UCSD-AML1 (cell line): Measurements from ENCODE around the gene TMEM168.
A peak's percentile ranks its signal among the peaks of the same experiment; 100 is the strongest.
"Not testable (repeated sequence)": the region's sequence is repeated elsewhere in the genome, so short reads cannot be mapped to it uniquely, and the experiment has no call there.

Experiments used
- DNase-seq: peaks from one replicate; lab custom pipeline; 2025; ENCODE audit not compliant: unreplicated experiment; lab: John Stamatoyannopoulos, UW

TMEM168 gene, protein sequence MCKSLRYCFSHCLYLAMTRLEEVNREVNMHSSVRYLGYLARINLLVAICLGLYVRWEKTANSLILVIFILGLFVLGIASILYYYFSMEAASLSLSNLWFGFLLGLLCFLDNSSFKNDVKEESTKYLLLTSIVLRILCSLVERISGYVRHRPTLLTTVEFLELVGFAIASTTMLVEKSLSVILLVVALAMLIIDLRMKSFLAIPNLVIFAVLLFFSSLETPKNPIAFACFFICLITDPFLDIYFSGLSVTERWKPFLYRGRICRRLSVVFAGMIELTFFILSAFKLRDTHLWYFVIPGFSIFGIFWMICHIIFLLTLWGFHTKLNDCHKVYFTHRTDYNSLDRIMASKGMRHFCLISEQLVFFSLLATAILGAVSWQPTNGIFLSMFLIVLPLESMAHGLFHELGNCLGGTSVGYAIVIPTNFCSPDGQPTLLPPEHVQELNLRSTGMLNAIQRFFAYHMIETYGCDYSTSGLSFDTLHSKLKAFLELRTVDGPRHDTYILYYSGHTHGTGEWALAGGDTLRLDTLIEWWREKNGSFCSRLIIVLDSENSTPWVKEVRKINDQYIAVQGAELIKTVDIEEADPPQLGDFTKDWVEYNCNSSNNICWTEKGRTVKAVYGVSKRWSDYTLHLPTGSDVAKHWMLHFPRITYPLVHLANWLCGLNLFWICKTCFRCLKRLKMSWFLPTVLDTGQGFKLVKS

DNA sequence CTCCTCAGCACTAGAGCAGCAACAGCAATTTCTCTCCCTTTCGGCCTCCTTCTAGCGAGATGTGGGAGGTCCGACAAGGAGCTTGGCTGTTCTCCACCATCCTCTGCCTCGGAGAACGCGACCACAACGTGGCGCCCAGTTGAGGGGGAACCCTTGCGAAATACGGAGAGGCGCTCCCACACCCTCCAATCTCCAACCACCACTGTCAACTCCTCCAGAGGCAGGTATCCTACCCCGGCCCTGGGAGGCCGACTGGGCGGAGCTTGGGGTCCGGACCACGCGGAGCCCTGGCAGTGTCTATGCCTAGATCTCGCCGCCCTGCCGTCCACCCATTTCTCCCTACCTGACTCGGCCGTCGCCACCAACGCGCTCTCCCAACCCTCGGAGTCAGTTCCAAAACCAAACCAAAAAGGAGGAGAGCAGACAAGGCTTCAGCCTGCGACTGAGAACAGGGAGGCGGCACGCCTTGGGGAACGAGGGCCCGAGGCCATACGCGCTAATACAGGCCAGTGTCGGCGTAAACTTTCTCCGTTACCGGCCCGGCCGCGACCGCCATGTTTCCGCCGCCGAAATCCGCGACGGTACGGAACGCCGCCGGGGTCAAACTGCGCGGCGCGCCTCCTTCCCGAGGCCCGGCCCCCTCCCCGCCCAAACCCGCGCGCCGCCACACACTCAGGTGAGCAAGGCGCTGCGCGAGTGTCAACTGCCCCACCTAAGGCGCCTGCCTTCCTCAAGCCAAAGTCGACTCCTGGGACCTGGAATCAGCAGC lies at the start of gene TMEM168:
Gene TMEM168 (minus strand): TSS at position 577 of the 769 bp plus-strand sequence. CDS start 5,568 bp downstream, outside the sequence.
- peak; percentile 72 for DNase-seq

DNA sequence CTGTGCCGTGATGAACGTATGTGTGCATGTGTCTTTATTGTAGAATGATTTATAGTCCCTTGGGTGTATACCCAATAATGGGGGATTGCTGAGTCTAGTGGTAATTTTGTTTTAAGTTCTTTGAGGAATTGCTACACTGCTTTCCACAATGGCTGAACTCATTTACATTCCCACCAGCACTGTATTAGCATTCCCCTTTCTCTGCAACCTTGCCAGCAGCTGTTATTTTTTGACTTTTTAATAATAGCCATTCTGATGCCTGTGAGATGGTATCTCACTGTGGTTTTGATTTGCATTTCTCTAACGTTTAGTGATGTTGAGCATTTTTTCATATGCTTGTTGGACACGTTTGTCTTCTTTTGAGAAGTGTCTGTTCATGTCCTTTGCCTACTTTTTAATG lies 45.7 kb upstream of the TMEM168 start:
- not testable (repeated sequence) for DNase-seq

DNA sequence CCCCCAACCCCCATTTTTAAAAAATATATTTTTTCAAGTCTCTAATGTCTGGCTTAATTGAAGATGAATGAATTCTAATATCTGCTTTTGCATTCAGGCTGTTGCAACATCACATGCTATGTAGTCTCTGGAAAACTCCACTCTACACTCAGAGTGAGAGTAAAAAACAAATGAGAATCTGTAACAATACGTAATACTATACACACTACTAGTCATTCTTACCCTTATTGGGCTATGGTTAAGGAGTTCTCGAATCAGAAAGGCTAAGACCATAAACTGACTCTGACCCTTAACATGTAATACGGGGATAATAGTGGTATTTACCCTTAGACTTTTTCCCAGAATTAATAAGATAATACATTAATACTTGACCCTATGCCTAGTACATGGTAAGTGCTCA lies 42.9 kb upstream of the TMEM168 start:
- DNase-seq = no peak

DNA sequence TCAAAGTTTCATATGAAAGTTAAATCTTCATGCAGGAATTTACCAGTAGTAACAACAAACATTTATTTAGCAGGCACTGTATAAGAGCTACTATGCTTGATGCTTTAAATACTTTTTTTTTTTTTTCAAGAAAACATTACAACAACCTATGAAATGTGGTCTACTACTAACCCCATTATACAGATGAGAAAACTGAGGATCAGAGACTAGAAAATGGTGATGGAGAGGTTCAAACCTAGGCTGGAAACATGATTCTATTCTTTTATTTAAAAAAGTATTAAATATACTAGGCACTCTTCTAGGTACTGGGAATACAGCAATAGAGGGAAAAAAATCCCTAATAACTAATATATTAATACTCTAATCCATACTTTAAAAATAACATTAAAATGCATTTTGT lies 40.6 kb upstream of the TMEM168 start:
- DNase-seq = no peak

DNA sequence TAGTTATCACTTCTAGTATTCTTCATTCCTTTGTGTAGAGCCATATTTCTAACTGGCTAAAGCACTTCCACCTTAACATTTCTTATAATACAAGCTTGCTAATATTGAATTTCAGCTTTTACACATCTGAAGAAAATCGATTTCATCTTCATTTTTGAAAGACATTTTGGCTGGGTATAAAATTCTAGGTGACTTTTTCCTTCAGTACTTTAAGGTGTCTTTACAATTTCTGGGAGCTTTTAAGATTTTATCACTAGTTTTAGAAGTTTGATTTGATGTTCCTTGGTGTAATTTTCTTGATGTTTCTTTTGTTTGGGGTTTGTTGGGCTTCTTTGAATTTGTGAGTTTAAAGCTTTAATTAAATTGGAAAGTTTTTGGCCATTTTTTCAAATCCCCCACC lies 38.5 kb upstream of the TMEM168 start:
- no peak for DNase-seq

DNA sequence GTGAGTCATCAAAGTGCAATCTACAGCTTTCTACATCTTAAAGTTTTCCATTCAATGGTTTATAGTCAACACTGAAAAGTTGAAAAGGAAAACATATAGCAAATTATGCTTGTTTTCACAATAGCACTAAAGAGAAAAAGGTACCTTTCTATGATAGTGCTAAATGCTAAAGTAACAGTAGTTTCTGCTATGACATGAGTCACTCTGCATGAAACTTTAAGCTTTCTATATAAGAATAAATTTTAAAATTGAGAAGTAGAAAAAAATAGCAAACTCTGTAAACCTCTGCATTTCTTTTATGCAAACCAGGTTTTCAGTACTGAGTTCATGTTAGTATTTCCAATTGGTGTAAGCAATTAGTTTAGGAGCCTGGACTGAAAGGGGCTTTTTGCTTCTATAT lies 31.2 kb upstream of the TMEM168 start:
- no peak for DNase-seq

DNA sequence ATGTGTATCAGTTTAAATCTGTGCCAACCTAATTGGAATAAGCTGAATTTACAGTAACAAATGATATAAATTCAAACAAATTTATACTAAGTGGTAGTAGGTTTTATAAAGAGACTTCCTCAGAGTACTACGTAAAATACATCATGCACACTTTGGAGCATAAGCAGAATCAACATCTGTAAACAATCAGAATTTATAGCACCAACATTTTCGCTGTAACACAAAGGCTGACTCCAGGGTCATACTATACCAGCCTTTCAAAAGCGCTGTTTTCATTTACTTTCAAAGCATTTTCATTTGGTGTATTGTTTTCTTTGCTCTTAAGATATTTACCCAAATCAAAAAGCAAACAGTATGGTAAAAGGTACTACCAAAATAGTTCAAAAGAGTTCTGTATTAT lies 29.3 kb upstream of the TMEM168 start:
- no peak for DNase-seq

DNA sequence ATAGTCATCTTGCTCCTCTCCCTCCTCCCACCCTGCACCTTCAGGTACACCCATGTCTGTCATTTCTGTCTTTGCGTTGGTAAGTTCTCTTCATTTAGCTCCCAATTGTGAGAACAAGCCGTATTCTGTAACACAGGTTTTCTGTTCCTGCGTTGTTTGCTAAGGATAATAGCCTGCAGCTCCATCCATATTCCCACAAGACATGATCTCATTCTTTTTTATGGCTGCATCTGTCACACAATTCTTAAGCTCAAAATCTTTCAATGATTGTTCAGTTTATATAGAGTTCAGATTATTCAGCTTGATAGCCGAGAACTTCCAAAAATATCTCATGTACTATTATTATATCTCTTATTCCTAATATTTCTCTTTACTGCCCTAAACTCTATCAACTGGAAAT lies 16.0 kb upstream of the TMEM168 start:
- no peak for DNase-seq

DNA sequence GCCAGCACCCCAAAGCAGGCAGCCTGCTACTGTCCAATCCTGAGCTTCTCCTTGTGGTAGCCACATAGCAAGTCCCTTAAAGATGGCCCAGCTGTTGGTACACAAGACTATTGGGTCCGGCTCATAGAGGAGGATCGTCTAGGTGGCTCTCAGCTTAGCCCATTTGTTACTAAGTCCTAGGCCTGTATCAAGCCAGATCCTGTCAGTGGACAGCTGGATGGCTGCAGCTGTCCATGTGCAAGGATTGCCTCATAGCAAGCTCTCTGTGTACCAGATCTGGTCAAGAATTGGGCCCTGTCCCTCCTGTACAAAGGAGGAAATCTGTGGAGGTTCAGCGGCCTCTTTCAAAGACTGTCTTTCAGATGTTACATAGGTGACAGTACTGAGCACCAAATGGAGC lies 12.2 kb upstream of the TMEM168 start:
- no peak for DNase-seq

DNA sequence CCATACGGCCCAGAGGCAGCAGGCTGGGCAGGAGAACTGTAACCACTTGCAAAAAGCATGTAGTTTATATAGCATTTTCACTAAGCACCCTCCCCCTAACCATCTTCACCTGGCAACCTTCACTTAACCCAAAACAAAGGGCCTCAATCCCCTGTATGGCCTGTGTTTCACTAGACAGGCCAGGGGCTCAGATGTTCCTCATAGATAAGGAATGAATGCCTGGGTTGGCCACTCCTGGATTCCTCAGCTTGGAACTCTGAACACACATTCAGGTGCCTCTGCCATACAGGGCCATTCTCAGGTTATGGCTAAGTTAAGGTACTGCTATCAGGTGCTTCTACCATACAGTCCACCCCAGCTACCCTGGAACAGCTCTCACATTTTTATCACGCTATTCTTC lies 10.3 kb upstream of the TMEM168 start:
- no peak for DNase-seq

DNA sequence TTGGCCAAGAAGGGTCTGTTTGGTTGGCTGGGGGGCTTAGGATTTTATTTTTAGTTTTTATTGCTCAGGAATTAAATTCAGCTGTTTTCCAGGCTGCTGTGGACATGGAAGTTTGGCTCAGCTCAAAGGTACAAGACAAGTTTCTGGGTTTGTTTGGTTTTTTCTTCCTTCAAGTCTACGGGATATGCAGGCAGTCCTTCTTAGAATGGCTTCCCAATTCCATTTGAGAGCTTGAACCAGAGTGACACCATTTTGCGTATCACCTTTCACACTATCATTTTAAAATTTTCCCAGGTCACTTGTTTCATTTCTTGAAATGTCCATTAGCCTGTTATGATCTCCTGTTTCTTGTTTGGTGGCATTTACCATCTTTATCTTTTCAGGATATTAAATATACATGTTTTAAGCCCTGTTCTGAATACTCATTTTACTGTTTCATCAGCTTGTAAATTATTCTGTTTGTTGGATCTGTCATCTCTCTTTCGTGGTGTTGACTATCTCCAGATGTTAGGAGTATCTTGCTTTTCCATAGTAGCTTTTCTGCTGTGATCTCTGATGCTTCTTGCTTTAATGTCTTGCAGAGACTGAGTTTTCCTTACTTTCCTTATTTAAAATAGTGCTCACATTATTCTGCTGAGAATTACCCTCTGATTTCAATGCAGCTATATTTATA lies 9.4 kb upstream of the TMEM168 start:
- no peak for DNase-seq

DNA sequence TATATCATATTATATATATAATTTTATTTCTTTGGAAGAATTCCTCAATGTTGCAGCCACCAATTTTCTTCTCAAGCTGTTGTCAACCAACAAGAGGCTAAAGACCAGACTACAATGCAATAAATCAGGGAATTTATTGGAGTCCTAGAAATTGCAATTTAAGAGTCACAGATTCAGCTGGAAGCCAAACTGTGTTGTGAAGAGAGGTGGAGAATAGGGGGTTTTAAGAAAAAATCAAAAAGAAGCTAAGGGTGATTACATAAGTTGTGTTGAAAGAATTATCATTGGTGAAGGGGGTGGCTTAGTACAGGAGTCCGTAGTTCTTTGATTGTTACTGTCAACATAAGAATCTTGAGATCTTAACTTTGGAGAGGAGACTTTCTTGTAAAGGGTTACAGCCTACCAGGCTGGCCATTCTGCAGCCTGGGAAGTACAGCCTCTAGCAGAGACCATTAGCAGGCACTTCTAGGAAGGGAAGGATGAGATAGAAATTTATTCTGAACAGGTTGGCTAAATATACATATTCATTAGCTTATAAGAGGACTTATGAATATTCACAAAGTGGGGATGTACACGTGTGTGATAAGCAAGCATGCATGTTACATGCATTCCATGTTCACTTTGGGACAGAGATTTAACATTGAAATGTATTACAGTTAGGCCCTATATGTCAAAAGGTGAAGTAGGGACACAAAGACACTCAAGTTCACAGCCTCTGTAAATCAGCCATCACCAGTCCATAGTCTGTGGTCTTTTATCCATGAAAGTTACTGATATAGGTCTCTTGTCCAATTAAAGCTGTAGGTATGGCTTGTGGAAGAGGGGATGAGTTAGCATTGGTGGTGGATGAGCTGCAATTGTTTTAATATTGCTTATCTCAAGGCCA lies 8.3 kb upstream of the TMEM168 start:
- no peak for DNase-seq

DNA sequence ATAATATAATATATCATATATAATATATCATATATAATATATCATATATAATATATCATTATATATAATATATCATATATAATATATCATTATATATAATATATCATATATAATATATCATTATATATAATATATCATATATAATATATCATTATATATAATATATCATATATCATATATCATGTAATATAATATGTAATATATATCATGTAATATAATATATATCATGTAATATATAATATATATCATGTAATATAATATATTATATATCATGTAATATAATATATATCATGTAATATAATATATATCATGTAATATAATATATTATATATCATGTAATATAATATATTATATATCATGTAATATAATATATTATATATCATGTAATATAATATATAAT lies 6.4 kb upstream of the TMEM168 start:
- DNase-seq = not testable (repeated sequence)

DNA sequence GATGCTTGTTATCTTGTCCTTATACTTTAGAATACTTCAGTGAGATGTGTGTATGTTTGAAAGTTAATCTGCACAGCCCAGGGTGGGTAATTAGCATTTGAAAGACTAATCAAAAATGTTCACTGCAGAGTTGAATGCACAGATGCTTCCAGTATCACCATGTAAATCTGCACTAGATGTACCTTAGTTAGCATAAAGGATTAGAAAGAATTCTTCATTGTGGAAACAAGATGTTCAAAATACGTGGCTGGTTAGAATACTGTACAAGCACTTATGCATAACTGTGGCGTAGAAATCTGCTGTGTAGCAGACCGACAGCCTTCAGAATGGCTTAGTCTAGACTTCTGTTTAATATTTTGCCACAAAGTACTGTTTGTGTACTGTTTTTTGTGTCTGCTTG lies 2.2 kb upstream of the TMEM168 start:
- no peak for DNase-seq

DNA sequence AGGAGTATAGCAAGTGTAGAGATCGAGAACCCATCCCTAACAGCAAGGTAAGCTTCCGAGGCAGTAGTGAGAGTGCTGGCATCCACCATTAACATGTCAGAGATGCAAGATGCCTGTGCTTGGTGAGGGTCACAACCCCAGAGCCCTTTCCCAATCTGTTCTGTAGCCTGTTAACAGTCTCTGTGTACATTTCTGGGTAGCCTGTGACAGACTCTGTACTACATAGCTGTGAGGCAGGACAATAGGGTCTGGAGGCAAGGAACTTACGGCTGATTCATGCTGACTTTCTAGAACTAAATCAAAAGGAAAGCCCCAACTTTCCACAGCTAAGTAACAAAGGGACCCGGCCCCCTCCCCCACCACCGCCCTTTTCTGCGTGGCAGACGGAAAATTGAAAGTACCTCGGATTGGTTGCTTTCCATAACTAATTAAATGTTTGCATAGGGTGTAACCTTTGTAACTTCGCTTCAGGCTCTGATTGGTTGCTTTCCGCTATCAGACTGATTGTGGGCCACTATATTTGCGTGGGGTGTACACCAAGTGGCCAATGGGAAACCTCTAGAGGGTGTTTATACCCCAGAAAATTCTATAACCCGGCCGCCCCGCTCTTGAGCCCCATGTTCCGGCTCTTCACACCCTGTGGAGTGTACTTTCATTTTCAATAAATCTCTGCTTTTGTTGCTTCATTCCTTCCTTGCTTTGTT lies 1.4 kb upstream of the TMEM168 start:
- no peak for DNase-seq

DNA sequence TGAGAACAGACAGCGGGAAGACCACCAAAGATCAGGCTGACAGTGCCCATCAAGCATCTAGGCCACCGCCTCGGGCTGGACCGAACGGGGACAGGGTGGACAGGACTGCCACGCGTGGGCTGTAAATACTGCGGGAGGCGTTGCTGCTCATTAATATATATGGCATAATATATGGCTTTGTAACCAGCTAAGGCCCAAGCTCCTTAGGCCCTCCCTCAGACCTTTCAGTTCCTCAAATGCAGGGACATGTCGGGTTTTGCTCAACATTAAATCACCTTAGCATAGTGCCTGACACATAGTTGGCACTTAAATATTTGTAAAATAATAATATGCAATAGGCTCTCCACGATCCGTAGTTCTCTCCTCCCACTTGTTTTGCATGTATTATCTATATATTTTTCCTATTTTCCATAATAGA lies 402 bp upstream of the TMEM168 start:
- no peak for DNase-seq

DNA sequence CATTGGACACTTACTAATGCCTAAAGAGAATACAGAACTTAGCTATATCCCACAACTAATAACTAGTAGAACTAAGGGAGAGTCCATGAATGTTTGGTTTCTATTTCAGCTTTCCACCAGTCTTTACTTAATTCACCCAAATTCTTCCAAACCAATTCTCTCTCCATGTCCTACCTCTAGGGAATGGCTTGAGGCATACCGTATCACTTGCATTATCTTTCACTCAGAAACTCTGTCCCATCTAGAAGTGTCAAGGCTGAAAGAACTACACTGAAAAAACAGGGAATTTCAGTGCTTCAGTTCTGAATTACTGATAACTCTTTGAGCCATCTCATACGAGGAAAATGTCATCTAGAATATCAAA lies 758 bp downstream of the TMEM168 start:
- DNase-seq = no peak

DNA sequence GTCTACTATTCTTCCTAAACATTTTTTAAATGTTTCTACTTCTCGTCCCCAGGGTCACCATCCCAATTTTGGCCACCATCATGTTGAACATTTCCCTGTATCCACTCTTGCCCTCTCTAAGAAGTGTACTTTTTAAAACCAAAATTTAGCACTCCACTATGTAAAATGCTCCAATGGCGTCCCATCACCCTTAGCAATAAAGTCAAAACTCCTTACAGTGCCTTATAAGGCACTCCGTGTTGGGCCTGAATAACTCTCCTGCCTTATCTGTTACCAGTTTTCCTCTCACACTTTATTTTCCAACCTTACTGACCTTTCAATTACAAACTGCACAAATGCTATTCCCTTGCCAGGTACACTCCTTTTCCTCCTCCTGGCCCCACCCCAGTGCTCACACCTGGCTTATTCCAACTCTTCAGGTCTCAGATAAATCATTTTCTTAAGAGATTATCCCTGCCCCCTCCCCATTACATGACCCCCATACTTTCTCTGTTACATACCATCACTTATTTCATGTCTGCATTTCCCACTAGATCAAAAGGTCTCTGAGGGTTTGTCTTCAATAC lies 1.3 kb downstream of the TMEM168 start:
- DNase-seq = no peak

DNA sequence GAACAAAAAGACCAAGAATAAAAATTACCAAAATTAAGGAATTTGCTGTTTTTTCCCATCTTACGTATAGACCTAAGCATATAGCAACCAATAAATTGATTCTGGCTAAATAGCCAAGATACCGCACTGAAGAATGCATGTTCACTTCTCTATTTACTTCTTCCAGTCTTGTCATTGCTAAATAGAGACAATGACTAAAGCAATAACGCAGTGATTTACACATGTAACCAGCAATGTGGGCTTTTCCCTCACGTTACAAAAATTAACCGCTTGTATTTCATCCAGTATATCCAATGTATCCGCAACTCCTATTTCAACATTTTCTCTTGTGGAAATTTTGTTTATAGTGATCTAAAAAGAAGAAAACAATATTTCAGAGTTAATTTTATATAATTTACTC lies 5.6 kb downstream of the TMEM168 start:
- no peak for DNase-seq
